Glutamatergic neuron (in vitro differentiated cells): ENCODE measurements around the gene LTB. TPM values are rescaled to one million over a fixed set of nuclear protein-coding genes. Genes with fewer than 3 reads are reported as not detected.

Source experiments
- DNase-seq: peaks from one replicate; pipeline ENCODE4 v3.0.0; 2022
- H3K27ac Mint-ChIP-seq: one replicate; pipeline ENCODE4 v1.8.0; 2020; ENCODE audit warnings: mild to moderate bottlenecking, mixed read lengths, inconsistent platforms; ENCODE audit not compliant: unreplicated experiment
- H3K27me3 Mint-ChIP-seq: one replicate; pipeline ENCODE4 v1.8.0; 2020; ENCODE audit warnings: mild to moderate bottlenecking, moderate library complexity, mixed read lengths, inconsistent platforms; ENCODE audit not compliant: unreplicated experiment
- H3K36me3 Mint-ChIP-seq: one replicate; pipeline ENCODE4 v1.8.0; 2020; ENCODE audit warnings: mild to moderate bottlenecking, mixed read lengths, inconsistent platforms; ENCODE audit not compliant: unreplicated experiment
- H3K4me1 Mint-ChIP-seq: one replicate; pipeline ENCODE4 v1.8.0; 2020; ENCODE audit warnings: mild to moderate bottlenecking, low read depth, mixed read lengths, inconsistent platforms; ENCODE audit not compliant: unreplicated experiment
- H3K4me3 Mint-ChIP-seq: one replicate; pipeline ENCODE4 v1.8.0; 2020; ENCODE audit warnings: mild to moderate bottlenecking, mixed read lengths, inconsistent platforms; ENCODE audit not compliant: unreplicated experiment
- H3K9me3 Mint-ChIP-seq: one replicate; pipeline ENCODE4 v1.8.0; 2020; ENCODE audit warnings: mild to moderate bottlenecking, moderate library complexity, mixed read lengths, inconsistent platforms; ENCODE audit not compliant: unreplicated experiment
- total RNA-seq: library from RNA; stranded (reverse); fragmentation: NEBNext Ultra II Directional; extraction: Animal tissue kit (Norgen Biotek cat#: 25700); gene quantifications from one replicate; pipeline ENCODE4 v1.2.1, GENCODE V29; 2021; ENCODE audit not compliant: unreplicated experiment
- TF ChIP-seq, protein P1 (sequence below): fragments of 200-600 bp; sonication (generic); IDR thresholded peaks from one replicate; pipeline ENCODE4 v1.5.0; 2021; ENCODE audit not compliant: partially characterized antibody, unreplicated experiment

The LTB gene
- total RNA-seq, 1 donor from 2014 or later = not detected

DNA sequence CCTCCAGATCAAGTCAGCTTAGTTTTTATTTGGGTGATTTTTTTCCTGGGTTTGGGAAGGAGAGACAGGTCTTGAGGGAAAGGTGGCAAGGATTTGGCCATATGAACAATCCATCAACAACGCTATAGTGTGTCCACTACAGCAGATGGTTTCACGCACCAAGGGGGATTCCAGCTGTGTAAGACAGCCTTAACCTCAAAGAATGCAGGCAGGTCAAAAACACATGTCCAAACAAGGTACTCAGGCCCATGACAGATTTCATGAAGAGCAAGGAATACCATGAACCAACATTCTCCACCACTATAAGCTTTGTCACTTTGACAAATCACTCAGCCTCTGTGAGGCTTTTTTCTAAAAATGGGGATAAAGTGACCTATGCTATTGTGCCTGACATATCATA lies 34.8 kb upstream of the LTB start:
- Mint-ChIP-seq H3K27ac (no peak overlapping the region), H3K9me3 (peaks cover 4% of the 10 kb centered on the region), H3K4me1 (peaks cover 5% of the 10 kb centered on the region), H3K27me3 (peaks cover 6% of the 10 kb centered on the region), H3K4me3 (peak overlapping the region; percentile 3), H3K36me3 (no peaks in the 10 kb centered on the region)
- DNase-seq = no peak
- TF ChIP-seq, protein P1, sequence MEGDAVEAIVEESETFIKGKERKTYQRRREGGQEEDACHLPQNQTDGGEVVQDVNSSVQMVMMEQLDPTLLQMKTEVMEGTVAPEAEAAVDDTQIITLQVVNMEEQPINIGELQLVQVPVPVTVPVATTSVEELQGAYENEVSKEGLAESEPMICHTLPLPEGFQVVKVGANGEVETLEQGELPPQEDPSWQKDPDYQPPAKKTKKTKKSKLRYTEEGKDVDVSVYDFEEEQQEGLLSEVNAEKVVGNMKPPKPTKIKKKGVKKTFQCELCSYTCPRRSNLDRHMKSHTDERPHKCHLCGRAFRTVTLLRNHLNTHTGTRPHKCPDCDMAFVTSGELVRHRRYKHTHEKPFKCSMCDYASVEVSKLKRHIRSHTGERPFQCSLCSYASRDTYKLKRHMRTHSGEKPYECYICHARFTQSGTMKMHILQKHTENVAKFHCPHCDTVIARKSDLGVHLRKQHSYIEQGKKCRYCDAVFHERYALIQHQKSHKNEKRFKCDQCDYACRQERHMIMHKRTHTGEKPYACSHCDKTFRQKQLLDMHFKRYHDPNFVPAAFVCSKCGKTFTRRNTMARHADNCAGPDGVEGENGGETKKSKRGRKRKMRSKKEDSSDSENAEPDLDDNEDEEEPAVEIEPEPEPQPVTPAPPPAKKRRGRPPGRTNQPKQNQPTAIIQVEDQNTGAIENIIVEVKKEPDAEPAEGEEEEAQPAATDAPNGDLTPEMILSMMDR = no peak

DNA sequence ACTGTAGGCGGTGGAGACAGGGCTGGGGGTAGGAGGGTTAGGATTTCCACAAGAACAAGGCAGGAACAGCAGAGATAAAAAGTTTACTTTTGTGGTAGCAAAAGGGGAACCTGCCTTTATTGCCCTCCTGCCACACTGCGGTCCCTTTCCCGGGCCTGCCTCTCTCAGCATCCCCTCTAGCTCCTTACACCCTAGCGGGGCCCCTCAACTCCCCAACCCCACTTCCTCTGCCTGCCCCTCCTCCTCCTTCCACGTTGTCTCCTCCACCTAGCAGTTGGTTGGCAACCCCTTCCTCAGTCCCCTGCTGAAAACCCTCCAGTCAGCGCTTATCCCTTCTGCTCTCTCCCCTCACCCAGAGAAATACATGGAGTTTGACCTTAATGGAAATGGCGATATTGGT lies 33.5 kb upstream of the LTB start:
- peaks cover 2% of the 10 kb centered on the region for H3K9me3 Mint-ChIP-seq
- H3K4me3 Mint-ChIP-seq = no peak overlapping the region
- H3K27ac Mint-ChIP-seq = no peak overlapping the region
- H3K36me3 Mint-ChIP-seq = no peaks in the 10 kb centered on the region
- no peaks in the 10 kb centered on the region for H3K27me3 Mint-ChIP-seq
- TF ChIP-seq, protein P1 = no peak
- H3K4me1 Mint-ChIP-seq = peaks cover 5% of the 10 kb centered on the region
- no peak for DNase-seq

DNA sequence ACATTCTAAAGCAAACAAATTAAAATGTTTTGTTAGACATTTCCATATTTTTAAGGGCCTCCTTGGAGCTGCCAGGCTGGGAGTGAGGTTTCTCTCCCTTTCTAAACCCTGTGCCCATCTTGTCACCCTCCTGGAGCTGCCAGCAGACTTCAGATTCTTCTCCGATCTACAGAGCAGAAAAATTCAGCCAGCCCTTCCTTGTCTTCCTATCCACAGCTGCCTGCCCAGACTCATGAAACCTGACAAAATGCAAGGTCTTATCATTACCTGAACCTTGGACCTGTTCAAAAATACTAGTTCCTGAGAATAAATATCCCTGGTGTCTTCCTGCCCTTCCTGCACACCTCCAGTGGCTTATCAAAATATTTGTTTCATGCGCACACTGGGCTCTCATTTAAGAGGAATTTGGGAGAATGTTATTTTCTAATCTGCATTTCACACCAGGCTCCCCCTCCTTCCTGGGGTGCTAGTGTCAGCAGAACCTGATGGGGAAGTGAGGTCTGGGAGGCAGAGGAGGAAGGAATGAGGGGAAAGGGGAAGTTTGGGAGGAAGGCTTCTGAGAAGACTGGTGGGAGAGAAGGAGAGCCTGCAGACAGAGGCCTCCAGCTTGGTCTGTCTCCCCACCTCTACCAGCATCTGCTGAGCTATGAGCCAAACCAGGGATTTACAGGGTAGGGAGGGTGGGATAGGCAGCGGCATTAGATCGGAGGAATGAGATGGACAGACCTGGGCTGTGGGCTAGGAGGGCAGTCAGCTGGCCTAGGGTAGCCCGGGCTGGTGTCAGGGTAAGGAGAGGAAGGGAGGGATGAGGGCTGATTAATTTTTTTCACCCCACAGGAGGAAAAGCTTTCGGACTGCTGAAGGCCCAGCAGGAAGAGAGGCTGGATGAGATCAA lies 32.7 kb upstream of the LTB start, which contains the start of gene AIF1:
Gene AIF1 (plus strand): TSS at position 551 of the 895 bp plus-strand sequence. CDS start 96 bp downstream, at position 647.
- DNase-seq = no peak
- Mint-ChIP-seq H3K4me1 (peaks cover 5% of the 10 kb centered on the region), H3K27ac (peak within 1 kb of the TSS; percentile 59), H3K36me3 (no peaks in the 10 kb centered on the region), H3K27me3 (no peaks in the 10 kb centered on the region), H3K9me3 (peaks cover 2% of the 10 kb centered on the region), H3K4me3 (no peak within 1 kb of the TSS)
- TF ChIP-seq, protein P1 = no peak

DNA sequence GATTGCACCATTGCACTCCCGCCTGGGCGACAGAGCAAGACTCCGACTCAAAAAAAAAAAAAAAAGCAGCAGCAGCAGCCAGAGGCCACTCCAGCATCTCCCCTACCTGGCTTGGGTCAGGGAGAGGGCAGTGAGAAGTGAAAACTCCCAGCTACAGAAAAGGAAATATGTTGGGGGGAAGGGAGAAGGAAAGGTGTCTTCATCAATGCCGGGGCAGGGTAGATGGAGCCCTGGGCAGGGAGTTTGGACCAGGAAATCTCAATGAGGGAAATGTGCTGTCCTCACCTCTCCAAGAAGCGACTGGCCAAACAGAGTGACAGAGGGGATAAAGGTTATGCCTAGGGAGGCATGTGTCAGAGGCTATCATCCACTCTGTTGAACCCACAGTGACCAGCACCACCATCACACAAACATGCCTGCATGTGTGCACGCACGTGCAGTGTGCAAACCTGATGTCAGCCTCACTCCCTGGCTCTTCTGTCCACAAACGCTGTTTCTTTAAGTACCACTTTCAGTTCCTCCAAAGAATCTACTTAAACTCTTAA lies 31.9 kb upstream of the LTB start:
- no peak for DNase-seq
- Mint-ChIP-seq H3K9me3 (peaks cover 2% of the 10 kb centered on the region), H3K4me1 (peaks cover 5% of the 10 kb centered on the region), H3K4me3 (no peak overlapping the region), H3K27me3 (no peaks in the 10 kb centered on the region), H3K36me3 (no peaks in the 10 kb centered on the region), H3K27ac (no peak overlapping the region)
- TF ChIP-seq, protein P1 = no peak

DNA sequence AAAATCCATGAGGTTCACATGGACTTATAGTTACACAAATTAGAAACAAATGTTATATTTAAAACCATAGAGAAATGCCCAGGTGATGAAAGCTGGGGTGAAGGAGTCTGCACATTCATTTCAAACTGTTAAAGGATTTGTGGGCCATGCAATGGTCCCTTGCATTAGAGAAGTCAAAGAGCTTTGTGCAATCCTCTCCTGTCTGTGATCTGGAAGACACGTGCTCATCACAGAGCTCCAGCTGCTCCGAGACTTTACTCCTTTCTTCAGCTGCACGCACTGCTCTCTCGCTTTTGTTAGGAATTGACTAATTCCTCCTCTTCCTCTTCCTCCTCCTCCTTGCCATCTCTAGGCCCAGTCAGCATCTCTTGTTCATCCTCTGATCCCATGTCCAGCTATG lies 28.7 kb upstream of the LTB start:
- no peaks in the 10 kb centered on the region for H3K9me3 Mint-ChIP-seq
- no peaks in the 10 kb centered on the region for H3K36me3 Mint-ChIP-seq
- TF ChIP-seq, protein P1 = no peak
- DNase-seq = no peak
- no peaks in the 10 kb centered on the region for H3K4me1 Mint-ChIP-seq
- H3K27me3 Mint-ChIP-seq = no peaks in the 10 kb centered on the region
- no peak overlapping the region for H3K4me3 Mint-ChIP-seq
- H3K27ac Mint-ChIP-seq = no peak overlapping the region
